K562 (cell line): Measurements from ENCODE around the gene POLR3K. TPM values are rescaled to one million over a fixed set of nuclear protein-coding genes. Genes with fewer than 3 reads are reported as not detected.

Experiments
- BRF1 ChIP-seq: IDR thresholded peaks from 3 replicates; pipeline ENCODE4 v1.6.1; 2011; ENCODE audit warnings: borderline replicate concordance, mild to moderate bottlenecking; ENCODE audit not compliant: insufficient read length; ENCODE audit errors: extremely low read depth
- CXXC5 ChIP-seq: fragments of 250-450 bp; sonication (Bioruptor Pico); IDR thresholded peaks from 2 replicates; pipeline ENCODE4 v1.8.0; 2022; ENCODE audit warnings: inconsistent platforms, mild to moderate bottlenecking, moderate library complexity
- DDX20 ChIP-seq: fragments of 450-650 bp; IDR thresholded peaks from 2 replicates; pipeline ENCODE4 v1.6.1; 2016; ENCODE audit warnings: missing genetic modification characterization, low read depth, mild to moderate bottlenecking, missing compliant biosample characterization, moderate library complexity
- DIDO1 ChIP-seq: fragments of 450-650 bp; IDR thresholded peaks from 2 replicates; pipeline ENCODE4 v1.6.1; 2016; ENCODE audit warnings: low read depth, missing biosample characterization, missing genetic modification characterization
- KDM2B ChIP-seq: fragments of 250-450 bp; sonication (Bioruptor Pico); IDR thresholded peaks from 2 replicates; pipeline ENCODE4 v1.8.0; 2021; ENCODE audit warnings: mild to moderate bottlenecking, moderate library complexity
- KDM5B ChIP-seq: fragments of 200-600 bp; sonication (generic); IDR thresholded peaks from 2 replicates; pipeline ENCODE4 v1.6.1; 2012; ENCODE audit warnings: low read depth, mild to moderate bottlenecking, moderate library complexity, low read length, control low read depth, inconsistent platforms; ENCODE audit not compliant: insufficient replicate concordance
- POLR2AphosphoS5 ChIP-seq: IDR thresholded peaks from 2 replicates; pipeline ENCODE4 v1.6.1; 2011; ENCODE audit warnings: mild to moderate bottlenecking, low read depth, low read length, moderate library complexity; ENCODE audit not compliant: control insufficient read depth, insufficient read depth
- POLR3A ChIP-seq: IDR thresholded peaks from 2 replicates; pipeline ENCODE4 v1.6.1; 2011; ENCODE audit warnings: borderline replicate concordance, mild to moderate bottlenecking, moderate library complexity; ENCODE audit not compliant: insufficient read length, insufficient read depth; ENCODE audit errors: extremely low read depth
- SRSF7 ChIP-seq: fragments of 200-400 bp; formaldehyde crosslinking; optimal IDR thresholded peaks from 2 replicates; pipeline ENCODE3; 2017; ENCODE audit warnings: mild to moderate bottlenecking, low read depth, low read length
- ZNF316 ChIP-seq: fragments of 450-650 bp; IDR thresholded peaks from 2 replicates; pipeline ENCODE4 v1.6.1; 2016
- ZNF41 ChIP-seq: fragments of 250-450 bp; sonication (Bioruptor Pico); conservative IDR thresholded peaks from 2 replicates; pipeline ENCODE4 v1.4.0; 2020; ENCODE audit warnings: mild to moderate bottlenecking
- polyA plus RNA-seq, 8 experiments: library from polyadenylated mRNA; depleted of rRNA in 4 of 8; stranded (reverse) in 5 of 8; unstranded in 3 of 8; fragments of >200 nt; fragmentation: Nextera tagmentation in 2 of 8; fragmentation: Illumina TruSeq in 1 of 8; extraction: Ambion mirVana in 2 of 8; extraction: Trizol in 1 of 8; gene quantifications; 2 replicates each; pipeline versions ENCODE4 v1.2.1 to v1.2.3, GENCODE V29; 2011 to 2014; ENCODE audit warnings: inconsistent platforms in 1 of 8, missing spikeins in 1 of 8
- total RNA-seq, 7 experiments: library from RNA; depleted of rRNA in 6 of 7; stranded (reverse); fragments of >200 nt in 6 of 7; fragmentation: Illumina TruSeq in 2 of 7; extraction: Trizol in 2 of 7; gene quantifications; 2 replicates each; pipeline versions ENCODE4 v1.2.1 to v1.2.3, GENCODE V29; 2011 to 2021; ENCODE audit warnings: low replicate concordance in 1 of 7
- TF ChIP-seq, protein P1 (sequence below): sonication (generic); formaldehyde crosslinking; IDR thresholded peaks from 2 replicates; pipeline ENCODE4 v1.8.0; 2023; ENCODE audit warnings: mild to moderate bottlenecking, missing genetic modification reagents
- TF ChIP-seq, protein P2 (sequence below): fragments of 250-450 bp; sonication (Bioruptor Pico); IDR thresholded peaks from 2 replicates; pipeline ENCODE4 v1.5.0; 2021
- TF ChIP-seq, protein P3 (sequence below): sonication (generic); formaldehyde crosslinking; IDR thresholded peaks from 2 replicates; pipeline ENCODE4 v1.8.1; 2023; ENCODE audit warnings: mild to moderate bottlenecking, missing genetic modification reagents
- TF ChIP-seq, protein P4 (sequence below): sonication (generic); formaldehyde crosslinking; IDR thresholded peaks from 2 replicates; pipeline ENCODE4 v1.8.0; 2022; ENCODE audit warnings: missing genetic modification reagents, mild to moderate bottlenecking, moderate library complexity, borderline replicate concordance
- TF ChIP-seq, protein P5 (sequence below): sonication (generic); formaldehyde crosslinking; IDR thresholded peaks from 2 replicates; pipeline ENCODE4 v1.5.0; 2020; ENCODE audit warnings: missing genetic modification reagents

POLR3K gene
- total and polyA plus RNA-seq, 9 of the 15 experiments (the other 6 are each of a cell fraction or from before 2014, with no cell fraction given) = 42.1 to 315 (median 86.7) TPM

DNA sequence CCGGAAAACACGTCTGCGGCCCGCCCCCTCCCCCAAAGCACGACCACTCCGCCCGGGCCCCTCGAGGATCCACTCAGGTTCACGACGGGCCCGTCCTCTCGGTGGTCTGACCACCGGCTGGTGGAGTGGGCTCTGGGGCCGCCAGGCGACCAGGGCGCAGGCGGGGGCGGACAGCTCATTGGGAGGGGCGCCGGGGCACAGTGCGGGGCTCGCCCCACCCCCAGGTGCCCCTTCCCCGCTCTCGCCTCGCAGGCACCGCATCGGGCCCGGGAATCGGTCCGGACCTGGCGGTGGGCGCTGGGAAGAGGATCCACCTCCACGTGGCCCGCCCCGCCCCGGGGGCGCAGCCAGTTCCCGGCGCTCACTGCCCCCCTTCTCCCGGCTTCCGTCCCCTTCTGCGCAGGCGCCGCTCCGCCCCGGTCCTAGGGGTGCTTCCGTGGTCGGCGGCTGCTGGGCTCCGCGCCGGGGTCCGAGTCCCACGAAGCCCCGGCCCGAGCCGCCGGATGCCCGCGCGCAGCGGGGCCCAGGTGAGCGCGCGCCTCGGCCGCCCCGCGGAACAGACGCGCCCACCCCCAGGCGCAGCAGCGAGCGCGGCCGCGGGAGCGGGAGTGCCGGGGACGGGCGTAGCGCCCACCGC lies 24.5 kb upstream of the POLR3K start, which contains the start of gene MPG (continued):
- TF ChIP-seq, protein P1, sequence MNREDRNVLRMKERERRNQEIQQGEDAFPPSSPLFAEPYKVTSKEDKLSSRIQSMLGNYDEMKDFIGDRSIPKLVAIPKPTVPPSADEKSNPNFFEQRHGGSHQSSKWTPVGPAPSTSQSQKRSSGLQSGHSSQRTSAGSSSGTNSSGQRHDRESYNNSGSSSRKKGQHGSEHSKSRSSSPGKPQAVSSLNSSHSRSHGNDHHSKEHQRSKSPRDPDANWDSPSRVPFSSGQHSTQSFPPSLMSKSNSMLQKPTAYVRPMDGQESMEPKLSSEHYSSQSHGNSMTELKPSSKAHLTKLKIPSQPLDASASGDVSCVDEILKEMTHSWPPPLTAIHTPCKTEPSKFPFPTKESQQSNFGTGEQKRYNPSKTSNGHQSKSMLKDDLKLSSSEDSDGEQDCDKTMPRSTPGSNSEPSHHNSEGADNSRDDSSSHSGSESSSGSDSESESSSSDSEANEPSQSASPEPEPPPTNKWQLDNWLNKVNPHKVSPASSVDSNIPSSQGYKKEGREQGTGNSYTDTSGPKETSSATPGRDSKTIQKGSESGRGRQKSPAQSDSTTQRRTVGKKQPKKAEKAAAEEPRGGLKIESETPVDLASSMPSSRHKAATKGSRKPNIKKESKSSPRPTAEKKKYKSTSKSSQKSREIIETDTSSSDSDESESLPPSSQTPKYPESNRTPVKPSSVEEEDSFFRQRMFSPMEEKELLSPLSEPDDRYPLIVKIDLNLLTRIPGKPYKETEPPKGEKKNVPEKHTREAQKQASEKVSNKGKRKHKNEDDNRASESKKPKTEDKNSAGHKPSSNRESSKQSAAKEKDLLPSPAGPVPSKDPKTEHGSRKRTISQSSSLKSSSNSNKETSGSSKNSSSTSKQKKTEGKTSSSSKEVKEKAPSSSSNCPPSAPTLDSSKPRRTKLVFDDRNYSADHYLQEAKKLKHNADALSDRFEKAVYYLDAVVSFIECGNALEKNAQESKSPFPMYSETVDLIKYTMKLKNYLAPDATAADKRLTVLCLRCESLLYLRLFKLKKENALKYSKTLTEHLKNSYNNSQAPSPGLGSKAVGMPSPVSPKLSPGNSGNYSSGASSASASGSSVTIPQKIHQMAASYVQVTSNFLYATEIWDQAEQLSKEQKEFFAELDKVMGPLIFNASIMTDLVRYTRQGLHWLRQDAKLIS (CRISPR knock-in tag) = no peak
- TF ChIP-seq KDM2B (CRISPR knock-in tag) (no peak), DIDO1 (no peak), POLR2AphosphoS5 (peak; percentile 38; the same call in 1 of the 2 replicates), POLR3A (no peak), SRSF7 (no peak), KDM5B (peak; percentile 64), DDX20 (no peak), CXXC5 (CRISPR knock-in tag) (peak; percentile 71; the same call in 1 of the 2 replicates), ZNF316 (no peak), BRF1 (no peak), ZNF41 (CRISPR knock-in tag) (no peak)
- TF ChIP-seq, protein P2, sequence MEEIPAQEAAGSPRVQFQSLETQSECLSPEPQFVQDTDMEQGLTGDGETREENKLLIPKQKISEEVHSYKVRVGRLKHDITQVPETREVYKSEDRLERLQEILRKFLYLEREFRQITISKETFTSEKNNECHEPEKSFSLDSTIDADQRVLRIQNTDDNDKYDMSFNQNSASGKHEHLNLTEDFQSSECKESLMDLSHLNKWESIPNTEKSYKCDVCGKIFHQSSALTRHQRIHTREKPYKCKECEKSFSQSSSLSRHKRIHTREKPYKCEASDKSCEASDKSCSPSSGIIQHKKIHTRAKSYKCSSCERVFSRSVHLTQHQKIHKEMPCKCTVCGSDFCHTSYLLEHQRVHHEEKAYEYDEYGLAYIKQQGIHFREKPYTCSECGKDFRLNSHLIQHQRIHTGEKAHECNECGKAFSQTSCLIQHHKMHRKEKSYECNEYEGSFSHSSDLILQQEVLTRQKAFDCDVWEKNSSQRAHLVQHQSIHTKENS (CRISPR knock-in tag) = no peak
- TF ChIP-seq, protein P3, sequence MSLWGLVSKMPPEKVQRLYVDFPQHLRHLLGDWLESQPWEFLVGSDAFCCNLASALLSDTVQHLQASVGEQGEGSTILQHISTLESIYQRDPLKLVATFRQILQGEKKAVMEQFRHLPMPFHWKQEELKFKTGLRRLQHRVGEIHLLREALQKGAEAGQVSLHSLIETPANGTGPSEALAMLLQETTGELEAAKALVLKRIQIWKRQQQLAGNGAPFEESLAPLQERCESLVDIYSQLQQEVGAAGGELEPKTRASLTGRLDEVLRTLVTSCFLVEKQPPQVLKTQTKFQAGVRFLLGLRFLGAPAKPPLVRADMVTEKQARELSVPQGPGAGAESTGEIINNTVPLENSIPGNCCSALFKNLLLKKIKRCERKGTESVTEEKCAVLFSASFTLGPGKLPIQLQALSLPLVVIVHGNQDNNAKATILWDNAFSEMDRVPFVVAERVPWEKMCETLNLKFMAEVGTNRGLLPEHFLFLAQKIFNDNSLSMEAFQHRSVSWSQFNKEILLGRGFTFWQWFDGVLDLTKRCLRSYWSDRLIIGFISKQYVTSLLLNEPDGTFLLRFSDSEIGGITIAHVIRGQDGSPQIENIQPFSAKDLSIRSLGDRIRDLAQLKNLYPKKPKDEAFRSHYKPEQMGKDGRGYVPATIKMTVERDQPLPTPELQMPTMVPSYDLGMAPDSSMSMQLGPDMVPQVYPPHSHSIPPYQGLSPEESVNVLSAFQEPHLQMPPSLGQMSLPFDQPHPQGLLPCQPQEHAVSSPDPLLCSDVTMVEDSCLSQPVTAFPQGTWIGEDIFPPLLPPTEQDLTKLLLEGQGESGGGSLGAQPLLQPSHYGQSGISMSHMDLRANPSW (CRISPR knock-in tag) = no peak
- TF ChIP-seq, protein P4, sequence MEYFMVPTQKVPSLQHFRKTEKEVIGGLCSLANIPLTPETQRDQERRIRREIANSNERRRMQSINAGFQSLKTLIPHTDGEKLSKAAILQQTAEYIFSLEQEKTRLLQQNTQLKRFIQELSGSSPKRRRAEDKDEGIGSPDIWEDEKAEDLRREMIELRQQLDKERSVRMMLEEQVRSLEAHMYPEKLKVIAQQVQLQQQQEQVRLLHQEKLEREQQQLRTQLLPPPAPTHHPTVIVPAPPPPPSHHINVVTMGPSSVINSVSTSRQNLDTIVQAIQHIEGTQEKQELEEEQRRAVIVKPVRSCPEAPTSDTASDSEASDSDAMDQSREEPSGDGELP (CRISPR knock-in tag) = no peak
- TF ChIP-seq, protein P5, sequence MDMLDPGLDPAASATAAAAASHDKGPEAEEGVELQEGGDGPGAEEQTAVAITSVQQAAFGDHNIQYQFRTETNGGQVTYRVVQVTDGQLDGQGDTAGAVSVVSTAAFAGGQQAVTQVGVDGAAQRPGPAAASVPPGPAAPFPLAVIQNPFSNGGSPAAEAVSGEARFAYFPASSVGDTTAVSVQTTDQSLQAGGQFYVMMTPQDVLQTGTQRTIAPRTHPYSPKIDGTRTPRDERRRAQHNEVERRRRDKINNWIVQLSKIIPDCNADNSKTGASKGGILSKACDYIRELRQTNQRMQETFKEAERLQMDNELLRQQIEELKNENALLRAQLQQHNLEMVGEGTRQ (CRISPR knock-in tag) = peak; percentile 60
